ENCODE data around the gene TAS2R8. TPM values are rescaled to one million over a fixed set of nuclear protein-coding genes. Genes with fewer than 3 reads are reported as not detected.

TAS2R8 gene
- total and polyA plus RNA-seq, 10 of the 15 experiments (the other 5 are each of a cell fraction or from before 2014, with no cell fraction given) = not detected

DNA sequence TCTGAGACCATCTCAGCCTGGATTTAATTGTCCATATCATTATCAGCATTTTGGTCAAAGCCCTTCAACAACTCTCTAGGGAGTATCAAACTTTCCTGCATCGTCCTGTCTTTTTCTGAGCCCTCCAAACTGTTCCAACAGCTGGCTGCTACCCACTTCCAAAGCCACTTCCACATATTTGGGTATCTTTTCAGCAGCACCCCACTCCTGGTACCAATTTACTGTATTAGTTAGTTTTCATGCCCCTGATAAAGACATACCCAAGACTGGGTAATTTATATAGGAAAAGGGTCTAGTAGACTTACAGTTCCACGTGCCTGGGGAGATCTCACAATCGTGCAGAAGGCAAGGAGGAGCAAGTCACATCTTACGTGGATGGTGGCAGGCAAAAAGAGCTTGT lies 50.9 kb downstream of the TAS2R8 start (continued):
- TF ChIP-seq, protein P1, sequence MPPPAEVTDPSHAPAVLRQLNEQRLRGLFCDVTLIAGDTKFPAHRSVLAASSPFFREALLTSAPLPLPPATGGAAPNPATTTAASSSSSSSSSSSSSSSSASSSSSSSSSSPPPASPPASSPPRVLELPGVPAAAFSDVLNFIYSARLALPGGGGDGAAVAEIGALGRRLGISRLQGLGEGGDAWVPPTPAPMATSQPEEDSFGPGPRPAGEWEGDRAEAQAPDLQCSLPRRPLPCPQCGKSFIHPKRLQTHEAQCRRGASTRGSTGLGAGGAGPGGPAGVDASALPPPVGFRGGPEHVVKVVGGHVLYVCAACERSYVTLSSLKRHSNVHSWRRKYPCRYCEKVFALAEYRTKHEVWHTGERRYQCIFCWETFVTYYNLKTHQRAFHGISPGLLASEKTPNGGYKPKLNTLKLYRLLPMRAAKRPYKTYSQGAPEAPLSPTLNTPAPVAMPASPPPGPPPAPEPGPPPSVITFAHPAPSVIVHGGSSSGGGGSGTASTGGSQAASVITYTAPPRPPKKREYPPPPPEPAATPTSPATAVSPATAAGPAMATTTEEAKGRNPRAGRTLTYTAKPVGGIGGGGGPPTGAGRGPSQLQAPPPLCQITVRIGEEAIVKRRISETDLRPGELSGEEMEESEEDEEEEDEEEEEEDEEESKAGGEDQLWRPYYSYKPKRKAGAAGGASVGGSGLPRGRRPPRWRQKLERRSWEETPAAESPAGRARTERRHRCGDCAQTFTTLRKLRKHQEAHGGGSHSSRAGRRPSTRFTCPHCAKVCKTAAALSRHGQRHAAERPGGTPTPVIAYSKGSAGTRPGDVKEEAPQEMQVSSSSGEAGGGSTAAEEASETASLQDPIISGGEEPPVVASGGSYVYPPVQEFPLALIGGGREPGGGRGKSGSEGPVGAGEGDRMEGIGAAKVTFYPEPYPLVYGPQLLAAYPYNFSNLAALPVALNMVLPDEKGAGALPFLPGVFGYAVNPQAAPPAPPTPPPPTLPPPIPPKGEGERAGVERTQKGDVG (CRISPR knock-in tag; IDR thresholded peaks at IDR 0.05) = no peak
- TF ChIP-seq, protein P2, sequence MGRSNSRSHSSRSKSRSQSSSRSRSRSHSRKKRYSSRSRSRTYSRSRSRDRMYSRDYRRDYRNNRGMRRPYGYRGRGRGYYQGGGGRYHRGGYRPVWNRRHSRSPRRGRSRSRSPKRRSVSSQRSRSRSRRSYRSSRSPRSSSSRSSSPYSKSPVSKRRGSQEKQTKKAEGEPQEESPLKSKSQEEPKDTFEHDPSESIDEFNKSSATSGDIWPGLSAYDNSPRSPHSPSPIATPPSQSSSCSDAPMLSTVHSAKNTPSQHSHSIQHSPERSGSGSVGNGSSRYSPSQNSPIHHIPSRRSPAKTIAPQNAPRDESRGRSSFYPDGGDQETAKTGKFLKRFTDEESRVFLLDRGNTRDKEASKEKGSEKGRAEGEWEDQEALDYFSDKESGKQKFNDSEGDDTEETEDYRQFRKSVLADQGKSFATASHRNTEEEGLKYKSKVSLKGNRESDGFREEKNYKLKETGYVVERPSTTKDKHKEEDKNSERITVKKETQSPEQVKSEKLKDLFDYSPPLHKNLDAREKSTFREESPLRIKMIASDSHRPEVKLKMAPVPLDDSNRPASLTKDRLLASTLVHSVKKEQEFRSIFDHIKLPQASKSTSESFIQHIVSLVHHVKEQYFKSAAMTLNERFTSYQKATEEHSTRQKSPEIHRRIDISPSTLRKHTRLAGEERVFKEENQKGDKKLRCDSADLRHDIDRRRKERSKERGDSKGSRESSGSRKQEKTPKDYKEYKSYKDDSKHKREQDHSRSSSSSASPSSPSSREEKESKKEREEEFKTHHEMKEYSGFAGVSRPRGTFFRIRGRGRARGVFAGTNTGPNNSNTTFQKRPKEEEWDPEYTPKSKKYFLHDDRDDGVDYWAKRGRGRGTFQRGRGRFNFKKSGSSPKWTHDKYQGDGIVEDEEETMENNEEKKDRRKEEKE (IDR thresholded peaks at IDR 0.05) = no peak

Small RNA genes within 50 kb of the gene (small RNA-seq; reads per million reads assigned to genes)
- not detected for gene PRR4

Other genes with a start within 250 kb of the TAS2R8 start
Only the 7 nearest of the 15 such genes appear.
- gene YBX3, start 84.0 kb downstream of the TAS2R8 start, total RNA-seq (2014; rRNA removed) = 71.7 and 83.5 TPM in 2 replicates
- gene YBX3, start 84.0 kb downstream of the TAS2R8 start, total RNA-seq (2014; rRNA removed; fragmentation: Illumina TruSeq; extraction: Trizol) = 110 TPM in 2 replicates
- gene YBX3, start 84.0 kb downstream of the TAS2R8 start, total RNA-seq (2021) = 221 and 234 TPM in 2 replicates
- 97.2 and 98.6 TPM in 2 replicates for gene YBX3, start 84.0 kb downstream of the TAS2R8 start, polyA plus RNA-seq (2011; rRNA removed)
- 162 and 211 TPM in 2 replicates for gene YBX3, start 84.0 kb downstream of the TAS2R8 start, polyA plus RNA-seq (2014; fragmentation: Illumina TruSeq; extraction: Trizol)
- gene YBX3, start 84.0 kb downstream of the TAS2R8 start, polyA plus RNA-seq (2014; fragmentation: Nextera tagmentation; extraction: Ambion mirVana) = 100 to 1,000 TPM in 1 of 2 experiments, 10 to 100 TPM in 1; 49.1 to 113 TPM
- 116 and 123 TPM in 2 replicates for gene YBX3, start 84.0 kb downstream of the TAS2R8 start, polyA plus RNA-seq (2014; rRNA removed)
- 100 to 1,000 TPM in 1 of 2 experiments, 10 to 100 TPM in 1; 25.9 to 169 TPM for gene YBX3, start 84.0 kb downstream of the TAS2R8 start, polyA plus RNA-seq (2016; fragmentation: Nextera tagmentation; extraction: Ambion mirVana)
- not detected in 2 replicates for gene TAS2R7, start 4.7 kb downstream of the TAS2R8 start, total RNA-seq (2014; rRNA removed)
- not detected in 2 replicates for gene TAS2R7, start 4.7 kb downstream of the TAS2R8 start, total RNA-seq (2014; rRNA removed; fragmentation: Illumina TruSeq; extraction: Trizol)
- gene TAS2R7, start 4.7 kb downstream of the TAS2R8 start, total RNA-seq (2021) = not detected in 2 replicates
- not detected in 2 replicates for gene TAS2R7, start 4.7 kb downstream of the TAS2R8 start, polyA plus RNA-seq (2011; rRNA removed)
- gene TAS2R7, start 4.7 kb downstream of the TAS2R8 start, polyA plus RNA-seq (2014; fragmentation: Illumina TruSeq; extraction: Trizol) = not detected in 2 replicates
- gene TAS2R7, start 4.7 kb downstream of the TAS2R8 start, polyA plus RNA-seq (2014; fragmentation: Nextera tagmentation; extraction: Ambion mirVana) = not detected
- gene TAS2R7, start 4.7 kb downstream of the TAS2R8 start, polyA plus RNA-seq (2014; rRNA removed) = not detected in 2 replicates
- not detected for gene TAS2R7, start 4.7 kb downstream of the TAS2R8 start, polyA plus RNA-seq (2016; fragmentation: Nextera tagmentation; extraction: Ambion mirVana)
- not detected in 2 replicates for gene TAS2R9, start 2.9 kb upstream of the TAS2R8 start, total RNA-seq (2014; rRNA removed)
- gene TAS2R9, start 2.9 kb upstream of the TAS2R8 start, total RNA-seq (2014; rRNA removed; fragmentation: Illumina TruSeq; extraction: Trizol) = 0.13 TPM in 1 of 2 replicates, not detected in the other
- 0.19 TPM in 1 of 2 replicates, not detected in the other for gene TAS2R9, start 2.9 kb upstream of the TAS2R8 start, total RNA-seq (2021)
- 0.08 and 0.22 TPM in 2 replicates for gene TAS2R9, start 2.9 kb upstream of the TAS2R8 start, polyA plus RNA-seq (2011; rRNA removed)
- gene TAS2R9, start 2.9 kb upstream of the TAS2R8 start, polyA plus RNA-seq (2014; fragmentation: Illumina TruSeq; extraction: Trizol) = not detected in 2 replicates
- not detected for gene TAS2R9, start 2.9 kb upstream of the TAS2R8 start, polyA plus RNA-seq (2014; fragmentation: Nextera tagmentation; extraction: Ambion mirVana)
- not detected in 2 replicates for gene TAS2R9, start 2.9 kb upstream of the TAS2R8 start, polyA plus RNA-seq (2014; rRNA removed)
- not detected for gene TAS2R9, start 2.9 kb upstream of the TAS2R8 start, polyA plus RNA-seq (2016; fragmentation: Nextera tagmentation; extraction: Ambion mirVana)
- gene TAS2R10, start 19.1 kb upstream of the TAS2R8 start, total RNA-seq (2014; rRNA removed) = 0.82 and 1.4 TPM in 2 replicates
- 0.85 and 1.0 TPM in 2 replicates for gene TAS2R10, start 19.1 kb upstream of the TAS2R8 start, total RNA-seq (2014; rRNA removed; fragmentation: Illumina TruSeq; extraction: Trizol)
- 0.37 and 0.54 TPM in 2 replicates for gene TAS2R10, start 19.1 kb upstream of the TAS2R8 start, total RNA-seq (2021)
- gene TAS2R10, start 19.1 kb upstream of the TAS2R8 start, polyA plus RNA-seq (2011; rRNA removed) = 0.91 and 2.3 TPM in 2 replicates
- gene TAS2R10, start 19.1 kb upstream of the TAS2R8 start, polyA plus RNA-seq (2014; fragmentation: Illumina TruSeq; extraction: Trizol) = 0.29 TPM in 1 of 2 replicates, not detected in the other
- gene TAS2R10, start 19.1 kb upstream of the TAS2R8 start, polyA plus RNA-seq (2014; fragmentation: Nextera tagmentation; extraction: Ambion mirVana) = under 1 TPM in 1 of 2 experiments, not detected in 1; 0.11 TPM
- 0.61 TPM in 1 of 2 replicates, not detected in the other for gene TAS2R10, start 19.1 kb upstream of the TAS2R8 start, polyA plus RNA-seq (2014; rRNA removed)
- gene TAS2R10, start 19.1 kb upstream of the TAS2R8 start, polyA plus RNA-seq (2016; fragmentation: Nextera tagmentation; extraction: Ambion mirVana) = under 1 TPM; 0.16 to 0.28 TPM
- 0.85 and 1.5 TPM in 2 replicates for gene PRR4, start 42.2 kb upstream of the TAS2R8 start, total RNA-seq (2014; rRNA removed)
- 4.5 and 5.4 TPM in 2 replicates for gene PRR4, start 42.2 kb upstream of the TAS2R8 start, total RNA-seq (2014; rRNA removed; fragmentation: Illumina TruSeq; extraction: Trizol)
- gene PRR4, start 42.2 kb upstream of the TAS2R8 start, total RNA-seq (2021) = 1.6 and 2.2 TPM in 2 replicates
- gene PRR4, start 42.2 kb upstream of the TAS2R8 start, polyA plus RNA-seq (2011; rRNA removed) = 4.8 and 5.7 TPM in 2 replicates
- gene PRR4, start 42.2 kb upstream of the TAS2R8 start, polyA plus RNA-seq (2014; fragmentation: Illumina TruSeq; extraction: Trizol) = 3.6 and 4.5 TPM in 2 replicates
- gene PRR4, start 42.2 kb upstream of the TAS2R8 start, polyA plus RNA-seq (2014; fragmentation: Nextera tagmentation; extraction: Ambion mirVana) = 1 to 10 TPM; 1.6 to 2.8 TPM
- gene PRR4, start 42.2 kb upstream of the TAS2R8 start, polyA plus RNA-seq (2014; rRNA removed) = 0.14 and 1.6 TPM in 2 replicates
- gene PRR4, start 42.2 kb upstream of the TAS2R8 start, polyA plus RNA-seq (2016; fragmentation: Nextera tagmentation; extraction: Ambion mirVana) = 1 to 10 TPM; 1.3 to 1.8 TPM
- gene PRH1, start 77.0 kb upstream of the TAS2R8 start, total RNA-seq (2014; rRNA removed) = 17.7 and 19.7 TPM in 2 replicates
- gene PRH1, start 77.0 kb upstream of the TAS2R8 start, total RNA-seq (2014; rRNA removed; fragmentation: Illumina TruSeq; extraction: Trizol) = 26.3 and 29.6 TPM in 2 replicates
- 9.2 and 11.6 TPM in 2 replicates for gene PRH1, start 77.0 kb upstream of the TAS2R8 start, total RNA-seq (2021)
- 11.6 and 13.4 TPM in 2 replicates for gene PRH1, start 77.0 kb upstream of the TAS2R8 start, polyA plus RNA-seq (2011; rRNA removed)
- gene PRH1, start 77.0 kb upstream of the TAS2R8 start, polyA plus RNA-seq (2014; fragmentation: Illumina TruSeq; extraction: Trizol) = 4.0 and 6.5 TPM in 2 replicates
- 10 to 100 TPM in 1 of 2 experiments, 1 to 10 TPM in 1; 2.5 to 11.9 TPM for gene PRH1, start 77.0 kb upstream of the TAS2R8 start, polyA plus RNA-seq (2014; fragmentation: Nextera tagmentation; extraction: Ambion mirVana)
- 3.2 and 3.4 TPM in 2 replicates for gene PRH1, start 77.0 kb upstream of the TAS2R8 start, polyA plus RNA-seq (2014; rRNA removed)
- 10 to 100 TPM; 14.0 to 15.6 TPM for gene PRH1, start 77.0 kb upstream of the TAS2R8 start, polyA plus RNA-seq (2016; fragmentation: Nextera tagmentation; extraction: Ambion mirVana)
- gene TAS2R13, start 102.3 kb upstream of the TAS2R8 start, total RNA-seq (2014; rRNA removed) = 1.8 and 1.9 TPM in 2 replicates
- 2.2 and 2.9 TPM in 2 replicates for gene TAS2R13, start 102.3 kb upstream of the TAS2R8 start, total RNA-seq (2014; rRNA removed; fragmentation: Illumina TruSeq; extraction: Trizol)
- 0.72 and 1.0 TPM in 2 replicates for gene TAS2R13, start 102.3 kb upstream of the TAS2R8 start, total RNA-seq (2021)
- 0.30 and 0.75 TPM in 2 replicates for gene TAS2R13, start 102.3 kb upstream of the TAS2R8 start, polyA plus RNA-seq (2011; rRNA removed)
- 0.12 TPM in 1 of 2 replicates, not detected in the other for gene TAS2R13, start 102.3 kb upstream of the TAS2R8 start, polyA plus RNA-seq (2014; fragmentation: Illumina TruSeq; extraction: Trizol)
- gene TAS2R13, start 102.3 kb upstream of the TAS2R8 start, polyA plus RNA-seq (2014; fragmentation: Nextera tagmentation; extraction: Ambion mirVana) = not detected
- 0.13 TPM in 1 of 2 replicates, not detected in the other for gene TAS2R13, start 102.3 kb upstream of the TAS2R8 start, polyA plus RNA-seq (2014; rRNA removed)
- not detected for gene TAS2R13, start 102.3 kb upstream of the TAS2R8 start, polyA plus RNA-seq (2016; fragmentation: Nextera tagmentation; extraction: Ambion mirVana)